ENCODE results near the gene AJAP1.

DNA sequence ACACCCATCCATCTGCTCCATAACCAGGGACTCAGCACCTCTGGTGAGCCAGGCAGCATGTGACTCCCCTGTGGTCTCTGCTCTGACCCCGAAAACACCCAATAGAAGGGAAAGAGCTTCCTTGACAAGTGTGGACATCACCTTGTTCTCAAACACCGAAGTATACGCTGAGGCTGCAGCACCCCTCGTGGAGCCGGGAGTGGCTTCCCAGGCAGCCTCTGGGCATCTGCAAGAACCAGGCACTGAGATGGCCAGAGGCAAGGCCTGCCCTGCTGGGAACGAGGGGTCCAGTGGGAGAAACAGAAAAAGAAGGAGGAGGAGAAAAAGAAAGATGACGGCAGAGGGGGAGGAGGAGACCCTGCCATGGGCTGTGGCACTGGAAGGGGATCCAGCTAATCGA lies 18.2 kb upstream of the AJAP1 start:
- TF ChIP-seq ZNF644 (CRISPR knock-in tag; IDR thresholded peaks at IDR 0.05; ENCODE audit: low read depth) (no peak), JUND (CRISPR knock-in tag; IDR thresholded peaks at IDR 0.05) (no peak), ASH2L (IDR thresholded peaks at IDR 0.05; ENCODE audit: insufficient read length, low read depth, low read length) (no peak), CREB1 (IDR thresholded peaks at IDR 0.05) (no peak), CREB1 (CRISPR knock-in tag; IDR thresholded peaks at IDR 0.05) (no peak), SMC3 (IDR thresholded peaks at IDR 0.05; ENCODE audit: low read length) (no peak), TAF1 (CRISPR knock-in tag; IDR thresholded peaks at IDR 0.05) (no peak)
- TF ChIP-seq, protein P1, sequence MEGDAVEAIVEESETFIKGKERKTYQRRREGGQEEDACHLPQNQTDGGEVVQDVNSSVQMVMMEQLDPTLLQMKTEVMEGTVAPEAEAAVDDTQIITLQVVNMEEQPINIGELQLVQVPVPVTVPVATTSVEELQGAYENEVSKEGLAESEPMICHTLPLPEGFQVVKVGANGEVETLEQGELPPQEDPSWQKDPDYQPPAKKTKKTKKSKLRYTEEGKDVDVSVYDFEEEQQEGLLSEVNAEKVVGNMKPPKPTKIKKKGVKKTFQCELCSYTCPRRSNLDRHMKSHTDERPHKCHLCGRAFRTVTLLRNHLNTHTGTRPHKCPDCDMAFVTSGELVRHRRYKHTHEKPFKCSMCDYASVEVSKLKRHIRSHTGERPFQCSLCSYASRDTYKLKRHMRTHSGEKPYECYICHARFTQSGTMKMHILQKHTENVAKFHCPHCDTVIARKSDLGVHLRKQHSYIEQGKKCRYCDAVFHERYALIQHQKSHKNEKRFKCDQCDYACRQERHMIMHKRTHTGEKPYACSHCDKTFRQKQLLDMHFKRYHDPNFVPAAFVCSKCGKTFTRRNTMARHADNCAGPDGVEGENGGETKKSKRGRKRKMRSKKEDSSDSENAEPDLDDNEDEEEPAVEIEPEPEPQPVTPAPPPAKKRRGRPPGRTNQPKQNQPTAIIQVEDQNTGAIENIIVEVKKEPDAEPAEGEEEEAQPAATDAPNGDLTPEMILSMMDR (CRISPR knock-in tag; IDR thresholded peaks at IDR 0.05) = no peak
